Keratinocyte (primary cell): ENCODE data around the gene TMUB1.

Experiments used
- EZH2 ChIP-seq: IDR thresholded peaks from one replicate; pipeline ENCODE4 v1.6.1; 2012; ENCODE audit warnings: inconsistent platforms, mild to moderate bottlenecking, low read length, moderate library complexity
- TF ChIP-seq, protein P1 (sequence below), 3 experiments: IDR thresholded peaks in 1 of 3; conservative IDR thresholded peaks in 1 of 3; optimal IDR thresholded peaks in 1 of 3; 2 replicates in 2 of 3; 3 replicates in 1 of 3; pipeline versions ENCODE3 to v1.5.1; 2011; ENCODE audit warnings: low read length in 3 of 3, mild to moderate bottlenecking in 3 of 3, moderate library complexity in 2 of 3, control low read depth in 1 of 3, inconsistent platforms in 1 of 3; ENCODE audit not compliant: insufficient read depth in 2 of 3; ENCODE audit errors: extremely low read depth in 1 of 3

DNA sequence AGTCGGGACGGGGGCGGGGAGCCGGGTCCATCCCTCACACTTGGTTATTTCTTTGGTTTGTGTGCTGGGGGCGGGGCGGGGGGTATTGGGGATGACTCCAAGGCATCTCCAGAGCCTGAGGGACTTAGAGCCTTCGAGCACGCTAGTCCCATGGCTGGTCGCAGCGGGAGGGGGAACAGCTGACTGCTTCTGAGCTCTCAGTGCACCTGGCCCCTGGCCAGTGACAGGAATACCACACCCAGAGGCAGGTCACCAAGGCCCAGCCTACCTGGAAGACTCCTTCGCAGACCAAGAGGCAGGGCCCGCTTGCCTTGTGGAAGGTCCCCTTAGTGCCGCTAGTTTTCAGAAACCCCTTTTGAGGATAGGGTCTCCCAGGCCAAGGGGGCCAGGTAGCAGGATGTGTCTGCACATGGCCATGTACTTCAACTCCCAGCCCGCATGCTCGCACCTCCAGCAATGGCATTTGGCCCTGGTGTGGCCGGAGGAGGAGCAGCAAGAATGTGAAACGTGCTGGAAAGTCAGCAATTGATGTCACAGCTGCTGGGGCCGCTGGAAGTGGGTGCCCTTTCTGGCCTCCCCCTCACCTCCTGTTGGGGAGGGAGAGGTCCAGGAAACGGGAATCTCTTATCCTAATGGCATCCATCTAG, 43.3 kb upstream of the TMUB1 start:
- TF ChIP-seq, protein P1, sequence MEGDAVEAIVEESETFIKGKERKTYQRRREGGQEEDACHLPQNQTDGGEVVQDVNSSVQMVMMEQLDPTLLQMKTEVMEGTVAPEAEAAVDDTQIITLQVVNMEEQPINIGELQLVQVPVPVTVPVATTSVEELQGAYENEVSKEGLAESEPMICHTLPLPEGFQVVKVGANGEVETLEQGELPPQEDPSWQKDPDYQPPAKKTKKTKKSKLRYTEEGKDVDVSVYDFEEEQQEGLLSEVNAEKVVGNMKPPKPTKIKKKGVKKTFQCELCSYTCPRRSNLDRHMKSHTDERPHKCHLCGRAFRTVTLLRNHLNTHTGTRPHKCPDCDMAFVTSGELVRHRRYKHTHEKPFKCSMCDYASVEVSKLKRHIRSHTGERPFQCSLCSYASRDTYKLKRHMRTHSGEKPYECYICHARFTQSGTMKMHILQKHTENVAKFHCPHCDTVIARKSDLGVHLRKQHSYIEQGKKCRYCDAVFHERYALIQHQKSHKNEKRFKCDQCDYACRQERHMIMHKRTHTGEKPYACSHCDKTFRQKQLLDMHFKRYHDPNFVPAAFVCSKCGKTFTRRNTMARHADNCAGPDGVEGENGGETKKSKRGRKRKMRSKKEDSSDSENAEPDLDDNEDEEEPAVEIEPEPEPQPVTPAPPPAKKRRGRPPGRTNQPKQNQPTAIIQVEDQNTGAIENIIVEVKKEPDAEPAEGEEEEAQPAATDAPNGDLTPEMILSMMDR (optimal IDR thresholded peaks at IDR 0.05 in 1 of 3, IDR thresholded peaks at IDR 0.05 in 1 of 3, conservative IDR thresholded peaks at IDR 0.05 in 1 of 3; ENCODE audit: extremely low read depth in 1 of 3, insufficient read depth in 2 of 3, low read length in 3 of 3) = no peak
- TF ChIP-seq EZH2 = no peak
